HepG2 (cell line): ENCODE data around the gene KIRREL2. TPM values are rescaled to one million over a fixed set of nuclear protein-coding genes. Genes with fewer than 3 reads are reported as not detected.

Experiments
- ELF1 ChIP-seq: sonication (generic); formaldehyde crosslinking; IDR thresholded peaks from 2 replicates; pipeline ENCODE4 v1.4.0; 2020; ENCODE audit warnings: missing genetic modification reagents
- PCBP2 ChIP-seq: fragments of 200-400 bp; formaldehyde crosslinking; optimal IDR thresholded peaks from 2 replicates; pipeline ENCODE3; 2018; ENCODE audit warnings: low read length, low read depth; ENCODE audit not compliant: poor library complexity, severe bottlenecking
- PRMT3 ChIP-seq: sonication (generic); formaldehyde crosslinking; IDR thresholded peaks from 2 replicates; pipeline ENCODE4 v1.8.1; 2022; ENCODE audit warnings: low read depth, mild to moderate bottlenecking, moderate library complexity, missing genetic modification reagents, borderline replicate concordance
- RXRA ChIP-seq: sonication (generic); formaldehyde crosslinking; IDR thresholded peaks from 2 replicates; pipeline ENCODE4 v1.5.1; 2020; ENCODE audit warnings: missing genetic modification reagents
- ZNF317 ChIP-seq: sonication (generic); formaldehyde crosslinking; IDR thresholded peaks from 2 replicates; pipeline ENCODE4 v1.5.0; 2020; ENCODE audit warnings: mild to moderate bottlenecking, missing genetic modification reagents
- polyA plus RNA-seq, 8 experiments: library from polyadenylated mRNA; depleted of rRNA in 3 of 8; stranded (reverse) in 7 of 8; unstranded in 1 of 8; fragments of >200 nt; fragmentation: Illumina TruSeq in 4 of 8; extraction: Trizol in 4 of 8; gene quantifications; 2 replicates each; pipeline versions ENCODE4 v1.2.1 to v1.2.3, GENCODE V29; 2011 to 2016; ENCODE audit warnings: low read depth in 4 of 8, missing spikeins in 1 of 8, mixed read lengths in 1 of 8; ENCODE audit not compliant: insufficient read depth in 1 of 8
- total RNA-seq, 5 experiments: library from RNA; depleted of rRNA; stranded (reverse); fragments of >200 nt; fragmentation: Illumina TruSeq; extraction: Trizol; gene quantifications; 2 replicates each; pipeline ENCODE4 v1.2.3, GENCODE V29; 2016; ENCODE audit warnings: low read depth in 1 of 5
- TF ChIP-seq, protein P1 (sequence below): sonication (generic); formaldehyde crosslinking; IDR thresholded peaks from 2 replicates; pipeline ENCODE4 v1.9.0; 2021; ENCODE audit warnings: mild to moderate bottlenecking, missing genetic modification reagents
- TF ChIP-seq, protein P2 (sequence below): sonication (generic); formaldehyde crosslinking; IDR thresholded peaks from 2 replicates; pipeline ENCODE4 v1.4.0; 2020; ENCODE audit warnings: missing genetic modification reagents, low read depth, mild to moderate bottlenecking, borderline replicate concordance
- TF ChIP-seq, protein P3 (sequence below): sonication (generic); formaldehyde crosslinking; IDR thresholded peaks from 2 replicates; pipeline ENCODE4 v1.5.1; 2020; ENCODE audit warnings: missing genetic modification reagents, mild to moderate bottlenecking, borderline replicate concordance
- TF ChIP-seq, protein P4 (sequence below): sonication (generic); formaldehyde crosslinking; IDR thresholded peaks from 2 replicates; pipeline ENCODE4 v1.4.0; 2020; ENCODE audit warnings: missing genetic modification reagents

KIRREL2 gene
- total and polyA plus RNA-seq, 2 of the 13 experiments (the other 11 are each of a cell fraction or from before 2014, with no cell fraction given) = 0.18 to 2.4 TPM

DNA sequence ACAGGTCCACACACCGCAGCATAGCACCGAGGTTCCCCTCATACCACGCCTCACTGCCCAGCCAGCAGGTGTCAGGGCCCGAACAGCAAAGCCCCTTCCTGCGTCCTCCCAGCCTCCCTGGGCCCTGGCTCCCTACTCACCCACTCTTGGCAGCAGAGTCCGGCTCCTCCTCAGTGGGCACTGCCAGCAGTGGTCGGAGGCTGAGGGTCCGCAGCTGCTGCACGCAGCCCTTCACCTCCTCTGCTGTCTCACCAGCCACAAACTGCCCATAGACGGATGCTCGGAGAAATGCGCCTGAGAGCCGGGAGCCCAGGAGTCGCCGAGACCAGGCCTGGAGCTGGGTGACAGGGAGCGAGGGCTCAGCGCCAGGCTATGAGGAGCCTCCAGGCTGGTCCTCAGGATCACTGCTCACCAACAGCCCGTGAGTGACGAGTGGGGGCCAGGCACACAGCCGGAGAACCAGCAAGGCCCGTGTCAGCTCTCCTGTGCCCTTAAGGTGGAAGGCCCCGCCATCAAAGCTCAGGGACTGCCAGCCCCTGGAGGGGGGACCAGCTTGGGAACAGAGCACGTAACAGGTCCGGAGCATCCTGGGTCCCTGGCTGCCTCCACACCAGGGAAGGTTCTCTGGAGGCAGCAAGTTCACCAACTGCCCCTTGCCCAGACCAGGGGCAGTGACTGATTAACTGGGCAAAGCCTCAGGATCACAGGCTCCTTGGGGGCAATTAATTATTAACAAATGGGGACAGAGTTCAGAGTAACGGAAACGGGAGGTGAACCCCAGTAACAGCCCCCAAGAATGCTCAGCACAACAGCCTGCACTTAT, 44.3 kb upstream of the KIRREL2 start, which contains the start of gene PRODH2 (continued):
- TF ChIP-seq, protein P1, sequence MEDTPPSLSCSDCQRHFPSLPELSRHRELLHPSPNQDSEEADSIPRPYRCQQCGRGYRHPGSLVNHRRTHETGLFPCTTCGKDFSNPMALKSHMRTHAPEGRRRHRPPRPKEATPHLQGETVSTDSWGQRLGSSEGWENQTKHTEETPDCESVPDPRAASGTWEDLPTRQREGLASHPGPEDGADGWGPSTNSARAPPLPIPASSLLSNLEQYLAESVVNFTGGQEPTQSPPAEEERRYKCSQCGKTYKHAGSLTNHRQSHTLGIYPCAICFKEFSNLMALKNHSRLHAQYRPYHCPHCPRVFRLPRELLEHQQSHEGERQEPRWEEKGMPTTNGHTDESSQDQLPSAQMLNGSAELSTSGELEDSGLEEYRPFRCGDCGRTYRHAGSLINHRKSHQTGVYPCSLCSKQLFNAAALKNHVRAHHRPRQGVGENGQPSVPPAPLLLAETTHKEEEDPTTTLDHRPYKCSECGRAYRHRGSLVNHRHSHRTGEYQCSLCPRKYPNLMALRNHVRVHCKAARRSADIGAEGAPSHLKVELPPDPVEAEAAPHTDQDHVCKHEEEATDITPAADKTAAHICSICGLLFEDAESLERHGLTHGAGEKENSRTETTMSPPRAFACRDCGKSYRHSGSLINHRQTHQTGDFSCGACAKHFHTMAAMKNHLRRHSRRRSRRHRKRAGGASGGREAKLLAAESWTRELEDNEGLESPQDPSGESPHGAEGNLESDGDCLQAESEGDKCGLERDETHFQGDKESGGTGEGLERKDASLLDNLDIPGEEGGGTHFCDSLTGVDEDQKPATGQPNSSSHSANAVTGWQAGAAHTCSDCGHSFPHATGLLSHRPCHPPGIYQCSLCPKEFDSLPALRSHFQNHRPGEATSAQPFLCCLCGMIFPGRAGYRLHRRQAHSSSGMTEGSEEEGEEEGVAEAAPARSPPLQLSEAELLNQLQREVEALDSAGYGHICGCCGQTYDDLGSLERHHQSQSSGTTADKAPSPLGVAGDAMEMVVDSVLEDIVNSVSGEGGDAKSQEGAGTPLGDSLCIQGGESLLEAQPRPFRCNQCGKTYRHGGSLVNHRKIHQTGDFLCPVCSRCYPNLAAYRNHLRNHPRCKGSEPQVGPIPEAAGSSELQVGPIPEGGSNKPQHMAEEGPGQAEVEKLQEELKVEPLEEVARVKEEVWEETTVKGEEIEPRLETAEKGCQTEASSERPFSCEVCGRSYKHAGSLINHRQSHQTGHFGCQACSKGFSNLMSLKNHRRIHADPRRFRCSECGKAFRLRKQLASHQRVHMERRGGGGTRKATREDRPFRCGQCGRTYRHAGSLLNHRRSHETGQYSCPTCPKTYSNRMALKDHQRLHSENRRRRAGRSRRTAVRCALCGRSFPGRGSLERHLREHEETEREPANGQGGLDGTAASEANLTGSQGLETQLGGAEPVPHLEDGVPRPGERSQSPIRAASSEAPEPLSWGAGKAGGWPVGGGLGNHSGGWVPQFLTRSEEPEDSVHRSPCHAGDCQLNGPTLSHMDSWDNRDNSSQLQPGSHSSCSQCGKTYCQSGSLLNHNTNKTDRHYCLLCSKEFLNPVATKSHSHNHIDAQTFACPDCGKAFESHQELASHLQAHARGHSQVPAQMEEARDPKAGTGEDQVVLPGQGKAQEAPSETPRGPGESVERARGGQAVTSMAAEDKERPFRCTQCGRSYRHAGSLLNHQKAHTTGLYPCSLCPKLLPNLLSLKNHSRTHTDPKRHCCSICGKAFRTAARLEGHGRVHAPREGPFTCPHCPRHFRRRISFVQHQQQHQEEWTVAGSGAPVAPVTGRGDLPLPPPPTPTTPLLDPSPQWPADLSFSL (CRISPR knock-in tag) = no peak
- TF ChIP-seq ELF1 (0 out of 2 replicates have a peak, but pooled peaks have one; percentile 10), RXRA (CRISPR knock-in tag) (peak; percentile 47; the same call in 1 of the 2 replicates), ZNF317 (no peak), PRMT3 (0 out of 2 replicates have a peak, but pooled peaks have one; percentile 62), PCBP2 (no peak)
- TF ChIP-seq, protein P2, sequence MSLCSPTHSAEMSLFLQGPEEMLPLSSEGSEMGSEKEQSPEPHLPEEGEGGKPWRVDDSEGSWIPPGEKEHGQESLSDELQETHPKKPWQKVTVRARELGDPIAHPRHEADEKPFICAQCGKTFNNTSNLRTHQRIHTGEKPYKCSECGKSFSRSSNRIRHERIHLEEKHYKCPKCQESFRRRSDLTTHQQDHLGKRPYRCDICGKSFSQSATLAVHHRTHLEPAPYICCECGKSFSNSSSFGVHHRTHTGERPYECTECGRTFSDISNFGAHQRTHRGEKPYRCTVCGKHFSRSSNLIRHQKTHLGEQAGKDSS (CRISPR knock-in tag) = no peak; the same call in 1 of the 2 replicates
- TF ChIP-seq, protein P3, sequence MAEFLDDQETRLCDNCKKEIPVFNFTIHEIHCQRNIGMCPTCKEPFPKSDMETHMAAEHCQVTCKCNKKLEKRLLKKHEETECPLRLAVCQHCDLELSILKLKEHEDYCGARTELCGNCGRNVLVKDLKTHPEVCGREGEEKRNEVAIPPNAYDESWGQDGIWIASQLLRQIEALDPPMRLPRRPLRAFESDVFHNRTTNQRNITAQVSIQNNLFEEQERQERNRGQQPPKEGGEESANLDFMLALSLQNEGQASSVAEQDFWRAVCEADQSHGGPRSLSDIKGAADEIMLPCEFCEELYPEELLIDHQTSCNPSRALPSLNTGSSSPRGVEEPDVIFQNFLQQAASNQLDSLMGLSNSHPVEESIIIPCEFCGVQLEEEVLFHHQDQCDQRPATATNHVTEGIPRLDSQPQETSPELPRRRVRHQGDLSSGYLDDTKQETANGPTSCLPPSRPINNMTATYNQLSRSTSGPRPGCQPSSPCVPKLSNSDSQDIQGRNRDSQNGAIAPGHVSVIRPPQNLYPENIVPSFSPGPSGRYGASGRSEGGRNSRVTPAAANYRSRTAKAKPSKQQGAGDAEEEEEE (CRISPR knock-in tag) = no peak; the same call in 1 of the 2 replicates
- TF ChIP-seq, protein P4, sequence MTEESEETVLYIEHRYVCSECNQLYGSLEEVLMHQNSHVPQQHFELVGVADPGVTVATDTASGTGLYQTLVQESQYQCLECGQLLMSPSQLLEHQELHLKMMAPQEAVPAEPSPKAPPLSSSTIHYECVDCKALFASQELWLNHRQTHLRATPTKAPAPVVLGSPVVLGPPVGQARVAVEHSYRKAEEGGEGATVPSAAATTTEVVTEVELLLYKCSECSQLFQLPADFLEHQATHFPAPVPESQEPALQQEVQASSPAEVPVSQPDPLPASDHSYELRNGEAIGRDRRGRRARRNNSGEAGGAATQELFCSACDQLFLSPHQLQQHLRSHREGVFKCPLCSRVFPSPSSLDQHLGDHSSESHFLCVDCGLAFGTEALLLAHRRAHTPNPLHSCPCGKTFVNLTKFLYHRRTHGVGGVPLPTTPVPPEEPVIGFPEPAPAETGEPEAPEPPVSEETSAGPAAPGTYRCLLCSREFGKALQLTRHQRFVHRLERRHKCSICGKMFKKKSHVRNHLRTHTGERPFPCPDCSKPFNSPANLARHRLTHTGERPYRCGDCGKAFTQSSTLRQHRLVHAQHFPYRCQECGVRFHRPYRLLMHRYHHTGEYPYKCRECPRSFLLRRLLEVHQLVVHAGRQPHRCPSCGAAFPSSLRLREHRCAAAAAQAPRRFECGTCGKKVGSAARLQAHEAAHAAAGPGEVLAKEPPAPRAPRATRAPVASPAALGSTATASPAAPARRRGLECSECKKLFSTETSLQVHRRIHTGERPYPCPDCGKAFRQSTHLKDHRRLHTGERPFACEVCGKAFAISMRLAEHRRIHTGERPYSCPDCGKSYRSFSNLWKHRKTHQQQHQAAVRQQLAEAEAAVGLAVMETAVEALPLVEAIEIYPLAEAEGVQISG (CRISPR knock-in tag) = peak; percentile 31; the same call in 1 of the 2 replicates
